ENCODE data around the gene TMEM161B.
"Not testable (repeated sequence)": the region's sequence is repeated elsewhere in the genome, so short reads cannot be mapped to it uniquely, and the experiment has no call there.

The TMEM161B gene

DNA sequence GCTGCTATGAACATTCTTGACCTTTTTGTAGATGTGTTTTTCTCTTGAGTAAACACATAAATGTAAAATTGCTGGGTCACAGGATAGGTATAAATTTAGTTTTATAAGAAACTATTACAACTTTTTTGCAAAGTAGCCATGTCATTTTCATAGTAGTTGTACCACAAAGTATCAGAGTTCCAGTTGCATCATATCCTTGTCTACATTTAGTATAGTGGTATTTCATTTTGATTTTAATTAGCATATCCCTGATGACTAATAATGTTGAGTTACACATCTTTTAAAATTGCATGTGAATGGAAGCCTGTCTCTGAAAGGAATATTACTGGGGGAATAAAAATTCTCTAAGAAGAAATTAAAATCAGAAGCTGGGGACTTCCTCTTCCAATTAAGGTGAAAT, 85.4 kb downstream of the TMEM161B start:
- no peak for DNase-seq (ENCODE audit: low read depth, low spot score)

DNA sequence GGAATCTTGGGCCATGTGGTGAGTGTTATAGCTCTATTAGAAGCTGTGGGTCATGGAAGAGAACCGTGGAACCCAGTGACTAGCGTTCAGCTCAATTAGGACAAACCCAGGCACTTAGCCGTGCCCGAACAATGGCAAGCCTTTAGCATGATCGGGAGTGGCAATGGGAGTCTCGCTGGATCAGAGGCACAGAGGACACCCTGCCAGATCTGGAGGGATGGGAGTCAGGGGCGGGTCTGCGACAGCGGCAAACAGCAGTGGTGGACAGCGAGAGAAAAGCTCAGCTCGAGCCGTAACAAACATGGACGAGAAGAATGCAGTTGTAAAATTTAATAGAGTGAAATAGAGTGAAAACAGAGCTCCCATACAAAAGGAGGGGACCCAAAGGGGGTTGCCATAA, 91.2 kb downstream of the TMEM161B start:
- DNase-seq (ENCODE audit: low read depth, low spot score) = not testable (repeated sequence)

DNA sequence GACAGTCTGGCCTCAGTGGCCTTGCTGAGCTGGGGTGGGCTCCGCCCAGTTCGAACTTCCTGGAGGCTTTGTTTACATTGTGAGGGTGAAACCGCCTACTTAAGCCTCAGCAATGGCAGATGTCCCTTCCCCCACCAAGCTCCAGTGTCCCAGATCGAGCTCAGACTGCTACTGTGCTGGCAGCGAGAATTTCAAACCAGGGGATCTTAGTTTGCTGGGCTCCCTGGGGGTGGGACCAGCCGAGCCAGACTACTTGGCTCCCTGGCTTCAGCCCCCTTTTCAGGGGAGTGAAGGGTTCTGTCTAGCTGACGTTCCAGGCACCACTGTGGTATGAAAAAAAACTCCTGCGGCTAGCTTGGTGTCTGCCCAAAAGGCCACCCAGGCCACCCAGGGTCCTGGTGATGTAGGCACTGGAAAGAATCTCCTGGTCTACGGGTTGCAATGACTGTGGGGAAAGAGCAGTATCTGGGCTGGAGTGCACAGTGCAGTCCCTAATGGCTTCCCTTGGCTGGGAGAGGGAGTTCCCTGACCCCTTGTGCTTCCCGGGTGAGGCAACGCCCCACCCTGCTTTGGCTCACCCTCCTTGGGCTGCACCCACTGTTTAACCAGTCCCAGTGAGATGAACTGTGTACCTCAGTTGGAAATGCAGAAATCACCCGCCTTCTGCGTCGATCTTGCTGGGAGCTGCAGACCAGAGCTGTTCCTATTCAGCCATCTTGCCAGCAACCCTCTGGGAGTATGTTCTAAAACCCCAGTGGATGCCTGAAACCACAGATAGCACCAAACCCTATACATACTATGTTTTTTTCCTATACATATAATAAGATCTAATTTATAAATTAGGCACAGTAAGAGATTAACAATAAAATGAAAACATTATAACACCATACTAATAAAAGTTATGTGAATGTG, 95.5 kb downstream of the TMEM161B start:
- no peak for DNase-seq (ENCODE audit: low read depth, low spot score)

DNA sequence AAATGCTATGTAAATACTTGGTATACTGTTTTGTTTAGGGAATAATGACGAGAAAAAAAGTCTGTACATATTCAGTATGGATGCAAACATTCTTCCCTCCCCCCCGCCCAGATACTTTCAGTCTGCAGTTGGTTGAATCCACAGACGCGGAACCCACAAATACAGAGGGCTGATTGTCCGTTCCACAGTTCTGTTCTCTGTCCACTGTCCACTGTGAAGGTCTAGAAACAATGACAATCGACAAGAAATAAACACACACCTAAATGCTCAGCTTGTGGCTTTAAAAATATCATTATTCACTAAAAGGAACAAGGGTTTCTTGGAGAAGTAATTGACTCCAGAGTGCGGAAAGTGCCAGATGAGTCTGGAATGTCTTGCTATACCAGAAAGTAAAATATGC, 109.1 kb downstream of the TMEM161B start:
- no peak for DNase-seq (ENCODE audit: low read depth, low spot score)

DNA sequence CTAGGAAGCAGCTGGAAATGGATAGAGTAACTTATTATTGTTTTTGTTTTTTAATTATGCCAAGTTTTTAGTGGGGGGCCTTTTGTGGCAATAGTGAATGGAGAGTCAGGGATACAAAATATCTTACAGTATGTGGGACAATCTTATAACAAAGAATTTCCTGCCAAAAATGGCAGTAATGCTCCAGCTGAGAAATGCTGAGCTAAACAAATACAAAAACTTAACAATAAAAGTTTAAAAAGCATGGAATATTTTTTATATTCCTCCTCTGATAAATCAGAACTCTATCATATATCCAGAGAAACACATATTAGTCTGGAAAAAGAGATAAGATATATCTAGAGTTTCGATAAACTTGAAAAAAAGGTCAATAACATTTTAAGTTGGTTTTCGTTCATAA, 110.6 kb downstream of the TMEM161B start:
- DNase-seq (ENCODE audit: low read depth, low spot score) = no peak

DNA sequence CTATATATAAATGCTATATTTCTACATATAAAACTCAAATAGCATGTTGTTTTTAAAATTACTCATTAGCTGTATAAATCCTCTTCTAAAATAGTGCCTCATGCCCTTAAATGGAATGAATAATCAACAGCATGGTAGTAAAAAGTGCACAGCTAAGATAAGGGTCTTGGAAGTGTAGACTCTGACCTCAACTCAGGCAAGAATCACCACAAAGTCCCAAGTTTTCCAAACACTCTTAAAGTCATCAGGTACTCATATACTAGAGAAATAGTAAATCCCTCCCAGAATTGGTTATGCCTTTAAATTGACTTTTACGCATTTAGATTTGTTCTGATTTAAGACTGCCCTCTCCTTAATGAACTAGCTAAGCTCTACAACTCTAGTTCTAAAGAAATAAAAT, 113.8 kb downstream of the TMEM161B start:
- no peak for DNase-seq (ENCODE audit: low read depth, low spot score)

DNA sequence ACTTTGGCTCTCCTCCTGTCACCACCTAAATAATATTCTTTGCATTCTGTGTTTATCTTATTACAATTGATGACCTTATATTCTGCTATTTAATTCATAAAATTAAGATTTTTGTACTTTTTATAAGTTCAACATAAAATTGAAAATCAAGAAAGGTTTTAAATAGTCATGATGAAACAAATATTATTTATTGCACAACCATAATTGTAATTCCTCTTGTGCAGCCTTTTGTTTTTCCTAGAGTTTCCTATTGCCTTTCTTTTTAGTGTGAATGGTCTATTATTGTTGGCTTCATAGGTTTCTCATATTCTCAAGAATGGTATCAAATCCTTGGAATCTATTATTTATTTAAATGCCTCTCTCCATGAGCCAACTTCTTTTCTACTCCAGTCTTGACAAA, 117.9 kb downstream of the TMEM161B start:
- DNase-seq (ENCODE audit: low read depth, low spot score) = no peak

DNA sequence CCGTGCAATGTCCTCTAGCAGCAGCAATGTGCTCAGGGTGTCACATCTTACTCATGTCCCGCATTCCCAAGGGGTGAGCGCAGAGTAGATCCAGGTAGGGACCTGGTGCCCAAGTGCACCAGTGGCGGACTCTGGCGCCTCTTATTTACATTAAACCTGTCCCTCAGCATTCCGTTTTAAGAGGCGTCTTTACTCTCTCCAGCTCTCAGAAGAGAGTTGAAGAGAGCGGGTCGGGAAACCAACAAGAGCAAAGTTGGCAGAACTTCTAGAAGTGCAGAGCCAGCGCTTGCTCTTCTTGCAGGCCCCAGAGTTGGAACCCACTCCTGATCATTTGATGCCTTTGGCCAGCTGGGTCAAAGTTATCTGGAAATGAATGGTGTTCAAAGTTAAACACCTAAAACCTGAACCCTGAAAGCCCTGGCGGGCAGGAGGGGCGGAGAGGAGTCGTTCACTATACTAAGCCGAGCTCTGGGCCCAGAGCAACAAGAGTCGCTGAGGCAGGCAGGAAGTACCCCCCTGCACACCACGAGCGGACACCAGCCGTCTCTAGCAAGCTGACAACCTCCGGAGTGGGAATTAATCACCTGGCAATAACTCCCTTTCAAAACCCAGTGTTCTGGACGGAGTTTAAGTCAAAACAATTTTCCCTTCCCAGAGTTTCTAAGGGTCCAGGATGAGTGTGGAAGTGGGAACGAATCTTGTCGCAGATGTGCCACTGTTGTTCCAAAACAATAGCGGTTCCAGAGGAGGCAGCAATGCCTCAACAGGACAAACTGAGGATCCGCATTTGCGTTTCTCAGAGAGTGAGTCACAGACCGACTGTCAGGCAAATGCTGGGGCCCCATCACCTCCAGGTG, 122.8 kb downstream of the TMEM161B start:
- DNase-seq (ENCODE audit: low read depth, low spot score) = no peak

DNA sequence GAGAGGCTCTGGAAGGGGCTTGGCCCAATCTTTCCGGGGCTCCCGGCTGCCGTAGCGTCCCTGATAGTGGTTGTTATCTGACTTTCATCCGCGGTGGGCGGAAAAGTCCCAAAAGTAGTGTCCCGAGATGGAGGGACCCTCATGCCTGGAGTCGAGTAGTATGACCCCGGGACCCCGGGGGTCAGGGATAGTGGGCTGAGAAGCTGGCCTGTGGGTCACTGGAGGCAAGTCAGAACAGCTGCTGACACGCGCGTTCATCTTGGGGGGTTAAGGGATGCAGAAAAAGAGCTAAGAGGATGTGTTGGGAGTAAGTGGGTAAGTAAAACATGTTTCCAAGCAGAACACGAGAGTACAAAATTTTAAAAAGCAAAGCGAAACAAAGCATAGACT, 123.4 kb downstream of the TMEM161B start:
- no peak for DNase-seq (ENCODE audit: low read depth, low spot score)
